ENCODE measurements around the gene CYSLTR2. TPM values are rescaled to one million over a fixed set of nuclear protein-coding genes. Genes with fewer than 3 reads are reported as not detected.

Gene CYSLTR2
- total and polyA plus RNA-seq, 2 of the 8 experiments (the other 6 are each of a cell fraction or from before 2014, with no cell fraction given) = not detected

GRCh38 chr13:48760626-48761025 is 106.9 kb downstream of the CYSLTR2 start (continued):
- TF ChIP-seq CHD7 (IDR thresholded peaks at IDR 0.05; ENCODE audit: insufficient replicate concordance, low read length) (no peak), ATF3 (IDR thresholded peaks at IDR 0.05; ENCODE audit: insufficient read depth, low read depth, low read length) (no peak), EP300 (IDR thresholded peaks at IDR 0.05; ENCODE audit: borderline replicate concordance in 1 of 2, low read depth in 2 of 2, low read length in 2 of 2) (no peak), CBX8 (IDR thresholded peaks at IDR 0.05; ENCODE audit: borderline replicate concordance, low read depth, low read length) (no peak), SP1 (IDR thresholded peaks at IDR 0.05; ENCODE audit: low read depth, low read length) (no peak), ASH2L (IDR thresholded peaks at IDR 0.05; ENCODE audit: low read length) (no peak)
